ENCODE measurements around the gene POU4F1.

Gene POU4F1

DNA sequence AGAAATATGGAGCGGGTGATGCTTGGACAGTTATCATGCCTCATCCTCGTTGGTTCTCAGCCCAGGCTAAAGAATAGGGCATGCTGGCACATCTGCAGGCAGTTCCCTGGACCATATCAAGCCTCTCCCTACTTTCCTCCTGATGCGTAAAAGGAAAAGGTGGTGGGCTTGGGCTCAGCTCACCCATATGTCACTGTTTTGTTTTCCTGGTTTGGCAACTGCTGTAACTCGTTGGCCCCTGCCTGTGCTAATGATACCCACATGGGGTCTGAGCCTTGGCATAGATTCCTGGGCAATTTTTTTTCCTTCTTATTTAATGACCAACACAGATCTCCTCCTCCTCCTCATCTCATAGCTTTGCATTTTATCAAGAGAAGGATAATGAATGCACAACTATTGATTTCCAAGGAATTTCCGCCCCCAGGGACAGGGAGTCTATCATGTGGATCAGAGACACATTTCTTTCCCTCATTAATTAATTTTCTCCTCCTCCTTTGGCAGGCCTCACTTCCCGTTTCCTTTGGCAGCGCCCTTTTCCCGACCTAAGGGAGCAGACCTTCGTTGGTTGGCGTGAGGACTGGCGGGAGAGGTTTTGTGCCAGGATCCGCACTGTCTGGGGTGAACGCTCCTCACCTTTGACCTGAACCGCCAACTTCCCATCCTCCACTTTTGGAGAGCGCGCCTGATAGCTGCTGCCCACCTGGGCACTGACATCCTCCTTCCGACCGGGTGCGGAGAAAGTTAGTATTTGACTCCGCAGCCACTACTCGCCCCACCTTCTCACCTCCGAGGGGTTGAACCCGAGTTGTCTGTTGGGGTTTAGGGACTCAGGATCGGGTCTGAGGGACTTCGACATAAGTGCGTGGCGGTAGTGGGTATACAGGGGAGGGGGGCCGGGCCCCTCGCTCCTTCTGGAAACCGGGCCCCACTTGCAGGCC lies 3.4 kb upstream of the POU4F1 start:
- H3K4me3 ChIP-seq (ENCODE audit: low read depth, low read length) = no peak overlapping the region
- TF ChIP-seq, protein P1, sequence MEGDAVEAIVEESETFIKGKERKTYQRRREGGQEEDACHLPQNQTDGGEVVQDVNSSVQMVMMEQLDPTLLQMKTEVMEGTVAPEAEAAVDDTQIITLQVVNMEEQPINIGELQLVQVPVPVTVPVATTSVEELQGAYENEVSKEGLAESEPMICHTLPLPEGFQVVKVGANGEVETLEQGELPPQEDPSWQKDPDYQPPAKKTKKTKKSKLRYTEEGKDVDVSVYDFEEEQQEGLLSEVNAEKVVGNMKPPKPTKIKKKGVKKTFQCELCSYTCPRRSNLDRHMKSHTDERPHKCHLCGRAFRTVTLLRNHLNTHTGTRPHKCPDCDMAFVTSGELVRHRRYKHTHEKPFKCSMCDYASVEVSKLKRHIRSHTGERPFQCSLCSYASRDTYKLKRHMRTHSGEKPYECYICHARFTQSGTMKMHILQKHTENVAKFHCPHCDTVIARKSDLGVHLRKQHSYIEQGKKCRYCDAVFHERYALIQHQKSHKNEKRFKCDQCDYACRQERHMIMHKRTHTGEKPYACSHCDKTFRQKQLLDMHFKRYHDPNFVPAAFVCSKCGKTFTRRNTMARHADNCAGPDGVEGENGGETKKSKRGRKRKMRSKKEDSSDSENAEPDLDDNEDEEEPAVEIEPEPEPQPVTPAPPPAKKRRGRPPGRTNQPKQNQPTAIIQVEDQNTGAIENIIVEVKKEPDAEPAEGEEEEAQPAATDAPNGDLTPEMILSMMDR (IDR thresholded peaks at IDR 0.05; ENCODE audit: low read depth, low read length) = no peak

DNA sequence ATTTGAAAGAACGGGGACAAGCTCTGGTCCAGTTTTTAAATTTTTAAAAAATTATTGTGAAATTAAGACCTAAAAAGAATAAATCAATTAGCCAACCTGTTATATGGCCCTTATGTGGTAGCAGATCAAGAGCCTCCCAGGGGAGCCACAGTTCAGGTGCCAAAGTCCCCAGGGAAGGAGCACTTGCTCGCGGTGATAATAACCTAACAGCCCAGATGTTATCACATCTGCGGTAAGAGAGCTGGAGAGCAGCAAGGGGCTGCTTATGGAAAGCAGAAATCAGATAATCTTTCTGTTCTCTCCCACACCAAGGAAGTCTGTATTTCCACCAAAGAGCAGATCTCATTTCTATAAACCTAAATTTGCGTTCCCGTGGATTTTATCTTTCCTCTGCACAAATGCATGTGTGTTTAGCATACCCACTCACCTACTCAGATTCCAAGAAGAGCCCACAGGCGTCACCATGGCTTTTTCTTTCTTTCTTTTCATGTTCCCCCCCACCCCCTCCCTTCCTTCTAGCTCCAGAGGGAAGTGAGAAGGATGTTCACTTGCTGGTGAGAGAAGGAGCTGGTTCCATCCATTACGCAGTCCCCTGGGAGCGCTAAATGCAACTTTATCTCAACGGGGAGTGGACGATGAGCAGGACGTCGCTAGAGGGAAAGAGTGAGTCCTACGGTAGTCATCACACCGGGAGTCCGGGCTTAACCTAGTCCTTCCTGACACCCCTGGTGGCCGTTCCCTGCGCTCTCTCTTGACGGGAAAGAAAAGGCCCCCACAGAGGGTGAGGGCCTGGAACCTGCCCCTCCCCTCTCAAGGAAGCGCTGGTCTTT lies 1.6 kb upstream of the POU4F1 start:
- TF ChIP-seq, protein P1 (IDR thresholded peaks at IDR 0.05; ENCODE audit: low read depth, low read length) = no peak
- no peak overlapping the region for H3K4me3 ChIP-seq (ENCODE audit: low read depth, low read length)

GRCh38 chr13:78602561-78603239 lies 652 bp downstream of the POU4F1 start:
- H3K4me3 ChIP-seq (ENCODE audit: low read depth, low read length) = 0 out of 2 replicates have a peak overlapping the region, but pooled peaks have one; percentile 29
- TF ChIP-seq, protein P1 (IDR thresholded peaks at IDR 0.05; ENCODE audit: low read depth, low read length) = no peak

DNA sequence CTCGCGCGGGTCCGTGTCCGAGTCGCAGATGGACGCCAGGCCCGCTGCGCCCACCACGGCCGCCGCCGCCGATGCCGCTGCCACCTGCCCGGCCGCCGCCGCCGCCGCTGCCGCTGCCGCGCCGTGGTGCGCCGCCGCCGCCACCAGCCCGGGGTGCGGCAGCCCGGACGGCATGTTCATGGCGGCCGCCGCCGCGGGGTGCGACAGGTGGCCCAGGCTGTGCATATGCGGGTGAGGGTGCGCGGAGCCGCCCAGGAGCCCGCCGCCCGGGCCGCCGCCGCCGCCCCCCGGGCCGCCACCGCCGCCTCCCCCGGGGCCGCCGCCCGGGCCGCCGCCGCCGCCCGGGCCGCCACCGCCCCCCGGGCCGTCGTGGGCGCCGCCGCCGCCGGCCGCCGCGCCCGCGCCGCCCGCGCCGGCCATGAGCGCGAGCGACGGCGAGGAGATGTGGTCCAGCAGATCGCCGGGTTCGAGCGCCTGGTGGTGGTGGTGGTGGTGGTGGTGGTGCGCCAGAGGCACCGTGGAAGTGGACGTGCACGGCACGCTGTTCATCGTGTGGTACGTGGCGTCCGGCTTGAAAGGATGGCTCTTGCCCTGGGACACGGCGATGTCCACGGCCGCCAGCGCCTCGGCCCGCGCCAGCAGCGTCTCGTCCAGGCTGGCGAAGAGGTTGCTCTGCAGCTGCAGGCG lies 1.3 kb downstream of the POU4F1 start:
- no peak overlapping the region for H3K4me3 ChIP-seq (ENCODE audit: low read depth, low read length)
- TF ChIP-seq, protein P1 (IDR thresholded peaks at IDR 0.05; ENCODE audit: low read depth, low read length) = no peak

DNA sequence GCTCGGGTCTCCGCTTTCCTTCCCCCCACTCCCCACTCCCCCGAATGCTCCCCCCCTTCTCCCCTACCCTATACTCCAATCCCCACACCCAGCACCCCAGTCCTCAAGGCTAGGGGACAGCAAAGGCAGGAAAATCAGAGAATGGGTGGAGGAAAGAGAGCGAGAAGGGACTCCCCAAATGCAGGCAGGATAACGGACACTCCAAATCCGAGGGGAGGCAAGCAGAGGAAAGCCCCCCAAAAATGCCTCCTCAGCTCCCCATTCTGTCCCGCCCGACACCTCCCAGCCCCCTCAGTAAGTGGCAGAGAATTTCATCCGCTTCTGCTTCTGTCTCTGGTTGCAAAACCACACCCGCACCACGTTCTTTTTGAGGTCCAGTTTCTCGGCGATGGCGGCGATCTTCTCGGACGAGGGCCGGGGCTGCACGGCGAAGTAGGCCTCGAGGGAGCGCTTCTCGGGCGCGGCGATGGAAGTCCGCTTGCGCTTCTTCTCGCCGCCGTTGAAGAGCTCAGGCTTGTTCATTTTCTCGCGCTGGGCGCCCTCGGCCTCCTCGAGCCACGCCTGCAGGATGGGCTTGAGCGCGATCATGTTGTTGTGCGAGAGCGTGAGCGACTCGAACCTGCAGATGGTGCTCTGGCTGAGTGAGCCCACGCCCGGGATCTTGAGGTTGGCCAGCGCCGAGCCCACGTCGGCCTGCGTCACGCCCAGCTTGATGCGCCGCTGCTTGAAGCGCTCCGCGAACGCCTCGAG lies 2.1 kb downstream of the POU4F1 start:
- H3K4me3 ChIP-seq (ENCODE audit: low read depth, low read length) = no peak overlapping the region
- TF ChIP-seq, protein P1 (IDR thresholded peaks at IDR 0.05; ENCODE audit: low read depth, low read length) = no peak

DNA sequence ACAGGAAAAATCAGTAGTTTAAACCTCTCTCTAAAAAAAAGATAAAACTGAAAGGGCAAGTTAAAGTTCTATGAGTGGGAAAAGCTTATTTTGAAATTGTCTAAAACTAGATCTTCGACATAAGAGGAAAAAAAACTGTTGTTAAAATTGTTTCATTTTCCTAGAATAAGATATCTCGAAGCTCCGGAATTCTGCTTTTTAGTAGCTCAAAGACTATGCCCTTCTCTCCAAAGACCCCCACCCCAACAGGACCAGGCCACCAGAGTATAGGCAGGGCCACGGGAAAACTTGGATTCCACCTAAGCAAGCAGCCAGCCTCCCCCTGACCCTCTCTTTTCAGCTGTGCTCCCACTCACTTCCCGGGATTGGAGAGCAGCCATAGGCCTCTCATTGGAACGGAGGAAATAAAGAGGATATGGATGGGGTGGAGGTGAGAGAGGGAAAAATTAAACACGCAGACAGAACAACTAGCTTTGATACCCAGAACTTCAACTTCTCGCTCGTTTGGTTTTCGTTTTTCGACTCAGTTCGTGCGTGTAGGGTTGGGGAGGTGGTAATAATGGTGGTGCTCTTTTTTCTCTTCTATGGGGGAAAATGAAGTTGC lies 3.0 kb downstream of the POU4F1 start:
- TF ChIP-seq, protein P1 (IDR thresholded peaks at IDR 0.05; ENCODE audit: low read depth, low read length) = no peak
- H3K4me3 ChIP-seq (ENCODE audit: low read depth, low read length) = no peak overlapping the region
